Measurements from ENCODE around the gene GPN3.

GPN3 gene

DNA sequence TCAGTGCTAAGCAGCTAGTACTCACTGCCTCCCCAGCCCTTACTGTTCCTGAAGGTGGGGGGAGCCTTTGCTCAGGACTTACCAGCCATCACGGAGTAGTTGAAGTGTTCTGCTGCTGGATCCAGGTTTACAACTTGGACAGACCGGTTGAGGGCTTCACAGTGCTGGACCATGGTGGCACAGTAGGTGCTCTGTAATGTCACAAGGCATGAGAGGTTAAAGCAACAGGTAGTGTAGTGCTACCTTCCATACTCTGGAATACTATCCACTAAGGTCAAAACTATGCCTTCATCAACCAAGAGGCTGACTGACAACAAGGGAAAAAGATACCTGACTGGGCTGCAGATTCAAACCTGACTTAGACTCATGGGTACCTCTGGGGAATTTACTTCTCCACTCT is 3.0 kb downstream of the GPN3 start:
- no peak for TF ChIP-seq GATA2 (IDR thresholded peaks at IDR 0.05; ENCODE audit: low read depth, low read length)
- no peak for TF ChIP-seq GATA3 (IDR thresholded peaks at IDR 0.05; ENCODE audit: low read depth, low read length)

DNA sequence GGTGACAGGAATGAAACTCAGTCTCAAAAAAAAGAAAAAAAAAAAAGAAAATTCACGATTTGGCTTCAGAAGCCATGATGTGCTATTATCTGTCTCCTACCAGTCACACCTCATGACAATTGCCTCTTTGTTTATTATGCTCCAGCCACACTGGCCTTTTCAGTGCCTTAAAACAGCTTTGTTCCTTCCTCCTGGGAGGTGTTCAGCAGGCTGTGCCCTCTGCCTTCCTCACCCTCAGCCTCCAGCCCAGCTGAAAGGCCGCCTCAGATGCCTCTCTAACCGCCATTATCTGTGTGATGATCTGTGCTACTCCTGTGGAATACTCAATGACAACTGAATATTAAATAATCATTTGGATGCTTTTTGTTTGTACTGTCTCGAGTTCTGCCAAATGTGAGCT is 9.3 kb downstream of the GPN3 start:
- TF ChIP-seq GATA3 (IDR thresholded peaks at IDR 0.05; ENCODE audit: low read depth, low read length) (no peak), GATA2 (IDR thresholded peaks at IDR 0.05; ENCODE audit: low read depth, low read length) (no peak)

- no peak for TF ChIP-seq GATA2 (IDR thresholded peaks at IDR 0.05; ENCODE audit: low read depth, low read length)
- no peak for TF ChIP-seq GATA3 (IDR thresholded peaks at IDR 0.05; ENCODE audit: low read depth, low read length)
Measured at GRCh38 chr12:110453569-110454296, 14.3 kb downstream of the GPN3 start.

DNA sequence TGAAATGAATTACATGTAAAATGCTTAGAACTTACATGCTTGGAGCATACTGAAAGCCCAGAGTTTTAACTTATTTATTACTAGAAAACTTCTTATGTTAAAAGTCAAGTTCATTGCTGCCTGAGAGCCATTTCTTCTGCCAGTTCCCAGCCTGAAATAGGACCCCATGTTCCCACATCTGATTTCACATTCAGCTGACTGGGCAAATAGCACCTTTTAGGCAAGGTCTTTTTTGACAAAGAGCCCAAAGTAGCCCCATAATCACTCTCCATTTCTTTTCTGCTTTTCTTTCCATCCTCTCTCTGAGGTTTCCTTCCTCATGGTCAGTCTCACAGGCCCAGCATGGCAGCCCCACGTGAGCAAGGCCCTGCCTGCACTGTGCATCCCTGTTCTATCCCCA is 16.8 kb downstream of the GPN3 start:
- TF ChIP-seq GATA2 (IDR thresholded peaks at IDR 0.05; ENCODE audit: low read depth, low read length) = no peak
- TF ChIP-seq GATA3 (IDR thresholded peaks at IDR 0.05; ENCODE audit: low read depth, low read length) = no peak

GRCh38 chr12:110449799-110450497 is 18.1 kb downstream of the GPN3 start, which contains the start of gene ARPC3:
TSS of gene ARPC3 (minus strand) at chr12:110450337. CDS start at chr12:110450260, 77 bp downstream.
- TF ChIP-seq GATA3 (IDR thresholded peaks at IDR 0.05; ENCODE audit: low read depth, low read length) = no peak
- no peak for TF ChIP-seq GATA2 (IDR thresholded peaks at IDR 0.05; ENCODE audit: low read depth, low read length)

DNA sequence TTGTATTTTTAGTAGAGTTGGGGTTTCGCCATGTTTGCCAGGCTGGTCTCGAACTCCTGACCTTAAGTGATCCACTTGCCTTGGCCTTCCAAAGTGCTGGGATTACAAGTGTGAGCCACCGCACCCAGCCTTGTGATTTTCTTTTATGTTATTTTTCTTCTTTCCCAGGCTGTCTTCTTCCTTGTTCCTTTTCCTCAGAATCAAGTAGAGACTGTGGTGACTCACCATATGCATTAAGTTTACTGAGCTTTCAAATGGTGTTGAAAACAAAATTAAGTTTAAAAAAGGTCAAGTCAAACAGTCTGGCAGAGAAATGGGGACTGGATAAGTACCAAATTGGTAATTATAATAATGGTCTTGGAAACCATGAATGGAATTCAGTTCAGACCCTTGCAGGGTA is 23.6 kb downstream of the GPN3 start:
- TF ChIP-seq GATA3 (IDR thresholded peaks at IDR 0.05; ENCODE audit: low read depth, low read length) = no peak
- TF ChIP-seq GATA2 (IDR thresholded peaks at IDR 0.05; ENCODE audit: low read depth, low read length) = no peak

GRCh38 chr12:110436231-110436630 is 31.8 kb downstream of the GPN3 start:
- no peak for TF ChIP-seq GATA3 (IDR thresholded peaks at IDR 0.05; ENCODE audit: low read depth, low read length)
- no peak for TF ChIP-seq GATA2 (IDR thresholded peaks at IDR 0.05; ENCODE audit: low read depth, low read length)

GRCh38 chr12:110431957-110432587 is 36.0 kb downstream of the GPN3 start:
- TF ChIP-seq GATA2 (IDR thresholded peaks at IDR 0.05; ENCODE audit: low read depth, low read length) (no peak), GATA3 (IDR thresholded peaks at IDR 0.05; ENCODE audit: low read depth, low read length) (no peak)

DNA sequence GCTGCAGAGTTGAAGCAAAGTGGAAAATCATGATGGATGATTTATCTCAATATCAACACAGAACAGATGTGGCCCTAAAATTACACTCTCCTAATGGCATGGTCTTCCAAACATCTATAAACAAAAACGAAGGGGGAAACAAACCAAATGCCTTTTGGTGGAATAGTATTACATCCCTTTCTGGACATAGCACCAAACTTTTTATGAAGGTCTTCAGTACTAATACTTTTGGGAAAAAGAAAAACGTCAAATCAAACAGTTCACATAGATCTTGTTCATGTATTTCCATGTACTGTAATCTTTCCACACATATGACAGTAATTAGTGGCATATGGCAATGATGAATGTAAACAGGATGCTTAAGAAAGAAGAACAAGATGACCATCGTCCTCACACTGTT is 41.7 kb downstream of the GPN3 start:
- TF ChIP-seq GATA3 (IDR thresholded peaks at IDR 0.05; ENCODE audit: low read depth, low read length) = no peak
- TF ChIP-seq GATA2 (IDR thresholded peaks at IDR 0.05; ENCODE audit: low read depth, low read length) = no peak

DNA sequence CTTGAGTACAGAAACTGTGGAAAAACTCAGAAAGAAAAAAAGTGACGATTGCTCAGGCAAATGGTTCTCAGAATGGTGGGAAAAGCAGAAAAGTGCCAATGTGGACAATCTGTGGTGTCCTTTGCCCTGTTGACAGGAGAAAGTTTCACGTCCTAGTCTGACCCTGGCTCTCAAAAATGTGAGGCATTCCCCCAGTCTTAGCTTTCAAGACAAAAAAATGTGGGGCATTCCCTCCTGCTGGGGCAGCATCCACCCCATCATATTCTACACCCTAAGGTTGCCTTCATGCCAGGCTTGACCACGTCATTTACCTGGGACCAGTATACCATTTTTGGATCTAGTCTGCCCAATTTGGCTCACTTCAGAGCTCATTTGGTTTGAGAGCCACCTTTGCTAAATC is 43.8 kb downstream of the GPN3 start:
- TF ChIP-seq GATA3 (IDR thresholded peaks at IDR 0.05; ENCODE audit: low read depth, low read length) (no peak), GATA2 (IDR thresholded peaks at IDR 0.05; ENCODE audit: low read depth, low read length) (no peak)

DNA sequence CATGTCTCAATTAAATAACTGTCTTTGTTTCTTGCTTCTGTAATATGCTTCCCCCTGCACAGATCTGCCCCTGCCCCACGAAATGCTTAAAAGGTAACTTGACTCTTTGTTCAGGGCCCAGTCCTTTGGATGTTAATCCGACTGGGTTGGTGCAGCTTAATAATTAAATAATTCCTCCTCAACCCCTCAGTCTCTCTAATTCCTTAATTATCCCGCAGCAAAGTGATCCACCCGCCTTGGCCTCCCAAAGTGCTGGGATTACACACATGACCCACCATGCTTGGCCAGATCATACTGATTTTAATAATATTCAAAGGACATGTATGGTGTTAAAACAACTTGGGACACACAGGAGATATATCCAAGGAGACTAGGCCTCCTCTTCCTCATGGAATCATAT is 46.4 kb downstream of the GPN3 start:
- no peak for TF ChIP-seq GATA2 (IDR thresholded peaks at IDR 0.05; ENCODE audit: low read depth, low read length)
- no peak for TF ChIP-seq GATA3 (IDR thresholded peaks at IDR 0.05; ENCODE audit: low read depth, low read length)

- TF ChIP-seq GATA2 (IDR thresholded peaks at IDR 0.05; ENCODE audit: low read depth, low read length) (no peak), GATA3 (IDR thresholded peaks at IDR 0.05; ENCODE audit: low read depth, low read length) (no peak)
Measured at GRCh38 chr12:110421159-110421661, 46.8 kb downstream of the GPN3 start.

DNA sequence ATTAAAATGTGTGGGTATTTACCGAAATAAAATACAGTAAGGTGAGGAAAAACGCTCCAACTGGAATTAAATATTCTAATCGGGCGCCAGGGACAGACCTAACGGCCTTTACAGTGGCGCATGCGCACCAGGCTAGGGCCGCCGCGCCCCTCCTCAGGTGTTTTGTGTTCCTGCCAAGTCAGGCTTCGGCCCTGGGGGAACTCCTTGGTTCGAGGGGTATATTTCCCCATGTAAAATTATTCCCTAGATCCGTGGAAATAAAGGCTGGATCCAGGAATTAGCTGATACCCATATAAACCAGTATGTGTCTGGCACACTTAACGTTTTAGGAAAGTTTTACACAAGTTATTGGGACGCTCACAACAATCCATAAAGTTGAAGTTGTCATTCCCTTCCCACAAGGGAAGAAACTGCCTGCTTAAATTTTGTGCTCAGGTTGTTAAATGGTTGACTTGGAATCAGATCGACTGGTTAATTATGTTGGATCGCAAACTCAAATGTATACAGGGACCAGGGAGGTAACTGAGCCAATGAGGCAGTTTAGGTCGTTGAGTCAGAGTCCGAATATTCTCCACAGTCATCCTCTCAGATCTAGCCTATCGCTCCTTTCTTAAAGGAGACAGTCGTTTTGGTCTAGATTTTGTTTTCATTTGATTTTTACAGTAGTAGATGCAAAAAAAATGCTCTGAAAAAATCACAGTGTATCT is 63.9 kb downstream of the GPN3 start:
- TF ChIP-seq GATA3 (IDR thresholded peaks at IDR 0.05; ENCODE audit: low read depth, low read length) = no peak
- no peak for TF ChIP-seq GATA2 (IDR thresholded peaks at IDR 0.05; ENCODE audit: low read depth, low read length)

Measured in SH-SY5Y (cell line).